IPS-NIHi11 (cell line): Measurements from ENCODE around the gene ALDH3A1.
A peak's percentile ranks its signal among the peaks of the same experiment; 100 is the strongest.

ENCODE experiments used
- DNase-seq: peaks from one replicate; pipeline ENCODE4 v3.0.0; 2012; ENCODE audit warnings: mixed read lengths, low spot score

The ALDH3A1 gene

DNA sequence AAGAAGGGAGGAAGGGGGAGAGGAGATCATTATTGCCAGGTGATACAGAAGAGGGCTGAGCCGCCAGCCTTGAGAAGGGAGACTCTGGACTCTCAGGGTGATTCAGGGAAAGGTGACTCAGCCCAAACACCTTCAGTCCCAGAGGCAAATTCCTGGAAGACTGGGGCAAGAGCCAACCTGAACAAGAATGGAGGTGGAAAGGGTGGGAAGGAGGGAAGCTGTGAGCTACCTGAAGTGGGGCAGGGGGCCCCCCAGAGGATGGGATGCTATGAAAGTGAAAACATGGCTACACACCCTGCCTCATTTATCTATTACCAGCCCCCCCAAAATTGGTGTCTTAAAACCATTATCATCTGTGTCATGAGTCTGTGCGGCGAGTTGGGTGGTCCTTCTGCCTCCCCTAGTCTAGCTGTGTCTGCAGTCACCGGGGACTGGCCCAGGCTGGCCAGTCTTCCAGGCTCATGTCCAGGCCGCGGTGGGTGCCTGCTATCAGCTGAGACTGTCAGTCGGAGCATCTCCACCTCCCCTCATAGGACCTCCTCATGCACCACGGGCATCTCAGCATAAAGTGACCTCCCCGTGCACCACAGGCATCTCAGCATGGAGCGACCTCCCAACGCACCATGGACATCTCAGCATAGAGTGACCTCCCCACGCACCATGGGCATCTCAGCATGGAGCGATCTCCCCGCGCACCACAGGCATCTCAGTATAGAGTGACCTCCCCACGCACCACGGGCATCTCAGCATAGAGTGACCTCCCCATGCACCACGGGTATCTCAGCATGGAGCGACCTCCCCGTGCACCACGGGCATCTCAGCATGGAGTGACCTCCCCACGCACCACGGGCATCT lies 28.5 kb downstream of the ALDH3A1 start:
- no peak for DNase-seq

DNA sequence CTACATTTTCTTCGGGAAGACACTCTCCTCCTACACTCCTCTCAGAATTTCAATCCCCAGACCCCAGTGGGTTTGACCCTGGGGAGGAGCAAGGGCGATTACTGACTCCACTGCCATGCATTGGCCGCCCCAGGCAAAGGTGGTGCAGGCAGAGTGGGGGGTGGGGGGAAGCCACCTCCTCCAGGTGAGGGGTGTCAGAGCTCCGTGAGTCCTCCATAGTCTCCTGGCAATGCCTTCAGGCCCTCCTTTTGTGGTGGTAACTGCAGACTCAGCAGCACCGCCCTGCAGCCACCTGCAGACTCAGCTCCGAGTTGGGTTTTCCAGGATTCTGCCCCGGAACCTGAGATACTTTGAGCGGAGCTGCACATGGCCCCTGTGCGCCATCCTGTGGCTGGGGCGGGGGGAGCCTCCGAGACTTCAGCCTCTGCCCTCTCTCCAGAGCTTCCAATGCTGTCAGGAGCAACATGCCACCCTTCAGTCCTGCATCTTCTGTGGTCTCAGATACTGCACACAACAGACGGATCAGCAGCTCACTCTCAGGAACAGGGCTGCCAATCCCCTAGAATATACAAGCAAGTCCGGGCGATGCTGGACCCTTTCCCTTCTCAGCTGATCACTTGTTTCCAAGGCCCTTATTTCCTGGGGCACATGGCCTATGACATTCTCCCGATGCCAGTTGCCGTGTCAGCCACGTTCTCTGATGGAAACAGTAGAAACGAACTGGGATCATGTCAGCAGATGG lies 29.3 kb downstream of the ALDH3A1 start:
- DNase-seq = peak; percentile 70

DNA sequence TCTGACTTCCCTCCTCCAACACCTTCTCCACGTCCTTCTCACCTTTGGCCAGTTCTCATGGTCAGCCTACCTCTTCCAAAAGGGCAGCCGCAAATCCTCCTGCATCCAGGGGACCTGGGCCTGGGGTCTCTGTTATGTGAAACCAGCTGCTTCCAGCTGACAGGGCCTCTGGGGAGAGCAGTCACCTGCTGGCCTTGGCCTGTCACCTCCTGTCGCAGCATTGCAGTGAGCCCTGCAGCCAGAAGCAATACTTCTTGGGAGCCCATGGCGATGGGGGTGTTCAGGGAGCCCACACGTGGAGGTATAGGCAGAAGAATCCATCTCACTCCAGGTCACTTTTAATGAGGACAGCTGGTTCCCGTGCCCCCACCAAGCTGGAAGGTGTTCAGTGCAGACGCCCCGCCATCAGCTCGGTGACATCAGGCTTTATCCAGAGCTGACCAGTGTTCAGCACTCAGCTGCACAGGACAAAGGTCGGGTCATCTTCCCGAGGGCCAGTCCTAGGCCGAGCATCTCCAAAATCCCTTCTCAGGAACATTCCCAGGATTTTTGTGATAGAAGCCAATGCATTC lies 30.0 kb downstream of the ALDH3A1 start:
- no peak for DNase-seq

DNA sequence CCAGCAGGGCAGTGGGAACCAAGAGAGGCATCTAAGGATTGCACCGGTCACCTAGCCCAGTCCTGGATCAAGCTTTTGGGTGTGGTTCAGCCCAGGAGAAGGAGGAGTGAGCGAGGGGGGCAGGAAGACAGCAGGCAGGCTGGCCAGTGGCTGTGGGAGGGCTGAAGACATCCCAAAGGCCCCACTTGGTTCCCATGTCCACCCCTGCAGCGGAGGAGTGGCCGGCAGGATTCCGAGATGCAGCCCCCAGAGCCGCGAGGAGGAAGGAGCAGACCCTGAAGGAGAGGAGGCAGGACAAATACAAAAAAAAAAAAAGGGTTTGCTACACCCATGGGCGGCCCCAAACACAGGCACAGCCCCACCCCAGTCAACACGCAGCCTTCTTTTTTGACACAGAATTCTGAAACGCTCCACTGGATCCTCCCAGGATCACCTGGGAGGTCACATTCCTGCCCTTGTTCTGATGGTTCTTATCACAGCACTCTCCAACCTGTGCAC lies 30.6 kb downstream of the ALDH3A1 start:
- DNase-seq = no peak

DNA sequence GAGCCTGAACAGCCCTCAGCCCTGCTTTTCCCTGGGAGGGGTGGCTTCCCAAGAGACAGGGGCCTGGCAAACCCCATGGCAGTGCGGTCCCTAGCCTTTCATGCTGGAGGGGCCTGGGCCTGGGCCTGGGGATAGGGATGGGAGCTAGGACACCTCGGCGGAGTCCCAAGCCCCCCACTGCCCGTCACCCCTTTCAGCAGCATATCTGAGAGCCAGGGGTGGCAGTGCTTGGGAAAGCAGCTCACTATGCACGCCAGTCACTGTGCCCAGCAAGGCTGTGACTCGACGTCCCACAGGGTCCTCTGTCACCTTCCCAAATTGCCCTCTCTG lies 31.1 kb downstream of the ALDH3A1 start:
- DNase-seq = no peak

DNA sequence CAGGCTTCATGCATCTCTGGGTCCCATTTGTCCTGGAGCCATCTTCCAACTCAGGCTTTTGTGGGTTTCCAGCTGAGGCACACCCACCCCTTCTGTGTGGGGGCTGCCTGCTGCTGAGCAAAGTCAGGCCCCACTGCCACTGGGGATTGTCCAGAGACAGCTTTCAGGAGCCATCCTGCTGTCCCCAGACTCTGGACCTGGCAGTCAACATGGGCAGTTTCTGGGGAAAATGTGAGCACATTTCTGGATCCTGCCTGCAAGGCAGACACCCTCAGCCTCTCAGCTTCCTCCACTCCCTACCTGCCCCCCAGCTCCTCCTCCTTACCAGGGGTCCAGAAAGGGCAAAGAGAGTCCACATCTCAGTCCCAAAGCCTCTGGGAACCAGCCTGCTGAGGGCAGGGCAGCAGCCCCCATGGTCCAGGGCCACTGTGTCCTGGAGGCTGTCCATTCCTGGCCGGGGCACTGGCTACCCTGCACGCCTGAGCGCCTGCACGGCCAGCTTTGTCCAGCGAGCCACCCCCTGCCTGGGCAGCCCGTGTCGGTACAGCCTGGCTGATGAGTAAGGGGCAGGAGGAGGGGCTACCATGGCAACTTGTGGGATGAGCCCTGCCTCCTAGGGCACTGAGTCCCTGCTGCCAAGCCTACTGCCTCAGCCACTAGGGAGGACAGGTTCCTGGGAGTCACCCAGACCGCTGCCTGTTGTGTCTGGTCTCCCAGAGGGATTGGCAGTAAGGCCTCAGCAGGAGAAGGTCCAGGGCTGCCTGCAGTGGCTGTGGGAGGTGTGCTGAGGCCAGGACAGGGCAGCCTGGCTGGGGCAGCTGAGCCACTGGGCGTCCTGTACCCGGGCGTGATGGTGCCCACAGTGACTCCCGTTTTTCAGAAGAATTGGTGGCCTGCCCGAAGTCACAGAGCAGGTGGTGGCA lies 31.7 kb downstream of the ALDH3A1 start, which contains the start of gene SLC47A2:
SLC47A2 (minus strand) TSS at position 477 of the 923 bp plus-strand sequence; CDS start at position 448, 29 bp downstream.
- DNase-seq = peak; percentile 67

DNA sequence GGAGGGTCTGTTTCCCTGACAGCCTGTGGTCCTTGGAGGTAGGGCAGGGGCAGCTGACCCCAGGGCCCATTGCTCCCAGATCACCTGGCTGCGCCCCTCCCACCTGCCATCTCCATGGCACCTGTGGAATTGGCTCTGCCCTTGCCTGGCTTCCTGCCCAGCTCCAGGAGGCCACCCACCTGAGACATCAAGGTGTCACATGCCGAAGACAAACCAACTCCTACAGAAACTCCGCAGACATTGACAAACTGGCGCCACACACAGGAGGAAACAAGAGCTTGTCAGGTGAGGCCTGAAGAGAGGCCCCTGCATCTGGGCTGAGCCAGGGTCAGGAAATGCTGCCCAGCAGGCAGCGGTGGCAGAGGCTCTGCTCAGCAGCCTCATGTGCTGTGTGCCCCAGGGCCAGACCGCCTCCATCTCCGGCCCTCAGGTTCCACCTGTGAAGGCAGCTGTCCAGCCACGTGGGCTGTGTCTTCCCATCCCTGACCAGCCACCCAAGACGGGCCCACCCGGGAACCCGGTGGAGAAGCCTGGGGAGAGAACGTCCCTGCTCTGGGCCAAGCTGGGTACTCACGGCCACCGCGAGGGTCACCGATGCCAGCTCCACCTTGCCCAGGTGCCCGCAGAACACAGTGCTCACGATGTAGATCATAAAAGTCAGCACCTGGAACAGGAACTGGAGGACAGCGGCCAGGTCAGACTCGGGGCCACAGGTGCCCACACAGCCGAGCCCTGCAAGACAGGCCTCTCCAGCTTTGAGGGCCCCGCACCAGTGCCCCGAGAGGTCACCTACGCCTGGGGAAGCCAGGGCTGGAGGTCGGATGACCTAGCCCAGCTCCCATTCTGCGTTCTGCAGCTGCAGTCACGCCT lies 33.3 kb downstream of the ALDH3A1 start:
- DNase-seq = no peak

DNA sequence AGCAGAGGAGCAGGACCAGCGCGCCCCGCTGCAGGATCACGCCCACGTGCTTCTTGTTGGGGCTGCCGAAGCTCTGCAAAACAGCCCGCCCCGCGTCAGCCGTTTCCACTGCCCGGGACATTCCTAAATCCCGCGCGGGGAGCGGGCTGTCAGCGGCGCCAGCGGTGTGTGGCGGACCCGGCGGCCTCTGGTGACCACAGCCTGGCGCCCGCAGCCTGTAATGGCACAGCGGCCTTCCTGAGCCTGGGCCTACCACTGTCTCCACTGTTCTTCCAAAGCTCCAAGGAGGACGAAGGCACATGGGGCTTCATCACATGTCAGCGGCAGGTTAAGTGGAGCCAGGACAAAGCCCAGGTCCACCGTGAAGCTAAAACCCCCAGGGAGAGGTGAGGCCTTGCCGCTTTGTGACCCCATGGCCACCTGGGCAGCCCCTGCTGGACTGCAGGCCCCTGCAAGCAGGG lies 34.2 kb downstream of the ALDH3A1 start:
- DNase-seq = no peak

DNA sequence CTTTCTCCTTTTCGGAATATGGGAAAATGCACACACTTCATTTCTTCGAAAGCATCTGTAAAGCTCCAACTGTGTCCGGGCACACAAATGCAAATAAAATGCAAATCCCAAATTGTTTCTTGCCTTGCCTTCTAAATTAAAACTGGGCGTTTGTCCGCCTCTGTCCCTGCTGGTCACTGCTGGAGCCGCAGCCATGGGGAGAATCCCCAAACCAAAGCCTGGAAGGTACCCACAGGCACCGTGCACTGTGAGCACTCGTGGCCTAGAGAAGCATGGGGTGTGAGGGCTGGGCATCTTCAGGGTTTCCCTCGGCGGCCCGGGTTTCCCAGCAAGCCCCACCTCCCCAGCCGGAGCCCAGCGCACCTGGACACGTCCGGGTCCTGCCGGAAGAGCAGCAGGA lies 34.6 kb downstream of the ALDH3A1 start:
- peak; percentile 71 for DNase-seq

DNA sequence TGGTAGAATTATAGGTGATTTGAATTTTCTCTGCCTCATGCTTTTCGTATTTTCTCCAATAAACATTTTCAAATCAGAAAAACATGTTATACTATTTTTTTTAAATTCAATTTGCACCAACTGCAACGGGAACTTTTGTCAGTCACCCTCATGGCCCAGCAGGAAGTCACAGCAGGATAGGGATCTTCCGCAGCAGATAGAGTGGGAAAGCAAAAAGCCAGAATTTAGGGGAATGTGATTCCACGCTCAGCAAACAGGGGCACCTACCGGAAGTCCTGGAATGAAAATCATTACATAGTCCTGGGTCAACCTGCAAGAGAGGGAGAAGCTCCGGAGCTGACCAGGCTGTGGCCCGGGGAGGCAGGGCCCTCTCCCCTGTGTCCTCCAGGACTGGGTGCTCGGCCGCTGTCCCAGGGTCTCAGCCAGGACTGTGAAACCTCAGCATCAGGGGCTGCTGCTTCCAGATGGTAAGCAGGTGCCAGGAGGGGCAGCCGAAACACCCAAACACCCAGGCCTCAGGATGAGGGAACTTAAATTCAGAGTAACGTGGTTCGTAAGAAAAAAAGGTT lies 35.6 kb downstream of the ALDH3A1 start:
- no peak for DNase-seq

DNA sequence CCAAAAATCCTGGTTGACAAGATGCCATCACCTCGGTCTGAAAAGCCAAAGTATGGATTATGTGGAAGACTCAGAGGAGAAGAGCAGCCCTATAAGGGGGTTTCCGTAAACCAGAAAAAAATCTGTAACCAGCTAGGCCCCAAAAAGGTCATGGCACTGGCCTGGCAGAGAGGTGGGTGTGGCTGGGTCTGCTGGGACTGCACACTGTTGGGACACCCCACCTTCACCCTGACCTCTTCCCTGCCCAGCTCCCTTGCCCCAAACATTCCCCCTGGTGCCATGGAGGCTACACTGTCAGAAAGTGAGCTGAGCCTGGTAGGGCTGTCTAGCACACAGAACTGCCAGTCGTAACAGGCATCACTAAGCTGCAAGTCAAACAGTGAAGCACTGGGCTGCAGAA lies 38.3 kb downstream of the ALDH3A1 start:
- no peak for DNase-seq

DNA sequence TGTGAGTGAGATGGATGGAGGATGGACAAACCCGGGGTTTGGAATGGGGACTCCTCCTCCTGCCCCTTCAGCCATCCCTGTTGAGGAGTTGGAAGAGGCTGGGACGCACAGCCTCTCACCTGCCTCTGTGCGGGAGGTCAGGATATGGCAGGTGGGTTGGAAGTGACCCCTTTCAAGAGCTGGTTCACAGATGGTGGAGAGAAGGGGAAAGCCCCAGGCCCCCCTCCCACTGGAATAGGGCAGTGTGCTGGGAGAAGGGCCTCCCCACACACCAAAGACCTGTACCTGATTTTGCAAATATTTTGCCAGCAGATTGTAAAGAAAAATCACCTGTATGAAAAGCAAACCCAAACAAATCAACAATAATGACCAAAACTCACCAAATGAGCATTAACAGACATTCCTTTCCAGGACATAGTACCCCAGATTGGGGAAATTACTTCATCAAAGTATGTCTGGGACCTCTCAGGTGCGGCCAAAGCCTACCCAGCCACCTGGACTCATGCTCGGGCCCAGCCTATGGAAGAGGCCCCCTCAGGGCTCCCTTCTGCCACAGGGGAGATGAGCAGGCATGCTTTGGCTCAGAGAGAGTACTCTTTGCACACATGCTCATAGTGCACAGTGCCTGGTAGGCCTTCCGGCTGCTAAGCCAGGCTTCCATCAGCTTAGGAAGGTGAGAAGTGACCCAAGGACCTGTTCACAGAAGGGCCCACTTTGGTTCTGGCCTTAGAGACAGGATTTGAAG lies 39.5 kb downstream of the ALDH3A1 start:
- DNase-seq = peak; percentile 14

DNA sequence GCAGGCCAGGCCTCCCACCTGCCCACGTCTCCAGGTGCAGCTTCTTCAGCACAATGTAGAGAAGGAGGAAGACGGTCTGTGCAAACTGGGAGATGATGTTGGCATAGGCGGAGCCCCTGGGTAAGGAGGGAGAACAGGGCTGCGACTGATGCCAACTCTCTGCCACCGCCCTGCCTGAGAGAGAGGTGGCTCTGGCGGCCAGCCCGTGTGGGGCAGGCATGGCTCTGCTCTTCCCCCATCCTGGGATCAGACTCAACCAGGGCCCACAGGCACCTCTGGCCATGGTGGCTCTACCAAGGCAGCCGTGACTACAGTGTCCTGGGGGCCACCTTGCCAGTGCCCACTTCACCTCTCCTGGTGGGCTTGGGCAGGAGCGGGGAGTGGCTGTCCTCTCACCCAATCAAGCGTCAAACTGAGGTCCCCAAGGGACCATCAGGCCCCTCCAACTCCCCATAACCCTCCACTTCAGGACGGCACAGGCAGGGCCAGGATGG lies 40.3 kb downstream of the ALDH3A1 start:
- DNase-seq = peak; percentile 6

DNA sequence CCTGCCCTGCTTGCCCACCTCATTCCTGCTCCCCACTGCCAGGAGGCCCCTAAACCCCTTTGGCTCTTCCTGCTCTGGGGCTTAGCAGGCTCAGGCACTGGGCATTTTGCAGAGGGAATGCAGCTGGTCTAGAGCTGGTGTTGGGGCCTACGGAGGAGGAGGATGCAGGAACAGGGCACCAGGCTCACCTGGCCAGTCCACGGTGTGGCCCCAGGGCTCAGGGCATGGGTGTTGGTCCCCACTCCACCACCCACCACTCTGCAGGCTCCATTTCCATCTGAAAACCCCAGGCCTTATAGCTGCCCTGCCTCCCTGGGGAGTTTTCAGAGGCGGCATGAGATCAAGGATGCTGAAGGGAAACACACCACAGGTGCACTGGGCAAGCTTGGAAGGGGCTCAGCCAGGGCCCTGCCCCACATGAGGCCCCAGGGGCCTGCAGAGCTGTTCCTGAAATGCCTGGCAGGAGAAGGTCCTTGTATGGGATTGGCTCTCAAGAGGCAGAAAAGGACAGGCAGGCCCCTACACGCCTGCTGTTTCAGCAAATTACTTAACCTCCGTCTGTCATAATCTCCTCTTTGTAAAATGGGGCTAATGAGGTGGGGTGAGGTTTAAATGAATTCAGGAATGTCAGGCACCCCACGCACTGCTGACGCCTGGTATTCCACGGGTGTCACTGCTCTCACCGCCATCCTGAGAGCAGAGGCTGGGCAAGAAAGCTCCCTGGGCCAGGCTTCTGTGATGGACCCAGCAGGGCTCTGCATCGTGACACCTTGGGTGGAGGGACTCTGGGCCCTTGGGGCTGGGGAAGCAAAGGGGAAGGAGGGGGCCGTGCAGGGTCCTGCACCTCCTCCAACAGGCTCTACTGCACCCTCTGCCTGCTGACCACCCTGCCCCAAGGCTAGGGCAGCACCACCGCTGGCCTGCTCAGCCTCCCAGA lies 41.0 kb downstream of the ALDH3A1 start:
- DNase-seq = peak; percentile 35

DNA sequence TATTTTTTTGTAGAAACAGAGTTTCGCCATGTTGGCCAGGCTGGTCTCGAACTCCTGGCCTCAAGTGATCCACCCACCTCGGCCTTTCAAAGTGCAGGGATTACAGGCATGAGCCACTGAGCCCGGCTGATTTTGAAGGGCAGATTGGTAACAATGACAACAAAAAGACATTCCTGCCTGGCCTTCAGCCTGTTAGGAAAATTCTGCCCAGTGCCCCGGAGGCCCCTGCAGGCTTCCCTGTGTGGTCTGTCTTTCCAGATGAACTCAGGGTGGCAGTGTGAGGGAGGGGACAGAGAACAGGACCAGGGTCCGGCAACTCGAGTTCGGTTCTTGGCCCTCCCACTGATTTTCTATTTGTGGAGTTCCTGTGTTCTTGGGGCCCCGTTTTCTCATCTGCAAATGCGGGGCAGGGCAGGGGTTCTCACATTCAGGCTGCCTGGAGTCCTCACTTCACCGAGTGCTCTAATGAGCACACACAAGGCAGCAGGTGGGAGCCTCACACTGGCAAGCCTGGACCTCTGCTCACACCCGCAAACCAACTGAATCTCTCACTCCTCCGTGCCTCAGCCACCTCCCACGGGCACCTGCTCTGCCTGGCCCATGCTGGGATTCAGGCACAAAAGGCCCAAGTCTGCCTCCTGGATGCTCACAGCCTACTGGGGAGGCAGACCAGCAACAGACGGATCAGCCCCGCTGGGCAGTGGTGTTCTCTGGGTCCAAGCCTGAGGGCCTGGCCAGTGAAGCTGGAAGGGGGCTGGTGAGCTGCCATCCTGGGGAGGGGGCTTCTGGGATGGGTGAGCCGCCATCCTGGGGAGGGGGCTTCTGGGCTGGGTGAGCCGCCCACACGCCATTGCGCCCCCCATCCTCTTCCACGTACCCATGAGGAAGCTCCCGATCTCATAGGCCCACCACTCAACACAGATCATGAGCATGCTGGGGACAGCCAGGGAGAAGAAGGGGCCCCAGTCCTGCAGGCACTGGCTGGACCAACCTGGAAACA lies 42.0 kb downstream of the ALDH3A1 start:
- peak; percentile 31 for DNase-seq

DNA sequence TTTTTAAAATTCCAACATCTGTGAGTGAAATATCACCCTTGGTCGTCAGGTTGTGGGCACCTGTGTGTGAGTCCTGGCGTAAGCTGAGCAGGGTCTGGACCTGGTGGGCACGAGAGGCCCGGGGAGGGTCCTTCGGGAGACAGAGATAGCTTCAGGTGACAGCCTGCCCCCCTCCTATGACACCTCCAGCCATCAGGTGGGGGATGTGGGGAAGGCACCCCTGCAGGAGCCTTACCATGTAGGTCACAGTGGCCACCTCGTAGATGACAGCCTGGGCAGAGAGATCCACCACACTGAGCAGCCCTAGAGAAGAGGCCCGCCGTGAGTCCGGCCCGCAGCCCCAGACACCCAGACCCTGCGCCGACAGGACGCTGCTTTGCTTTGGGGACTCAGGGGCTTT lies 42.9 kb downstream of the ALDH3A1 start:
- DNase-seq = no peak
